GM19372 (cell line): Measurements from ENCODE around the gene PDE8A.
"Not testable (repeated sequence)": the region's sequence is repeated elsewhere in the genome, so short reads cannot be mapped to it uniquely, and the experiment has no call there.

Experiments used
- ATAC-seq: cut with Tn5 transposase; IDR thresholded peaks from one replicate; pipeline ENCODE4 v1.9.1; 2021; ENCODE audit warnings: mild to moderate bottlenecking, low read depth, moderate library complexity; ENCODE audit not compliant: unreplicated experiment

Gene PDE8A

DNA sequence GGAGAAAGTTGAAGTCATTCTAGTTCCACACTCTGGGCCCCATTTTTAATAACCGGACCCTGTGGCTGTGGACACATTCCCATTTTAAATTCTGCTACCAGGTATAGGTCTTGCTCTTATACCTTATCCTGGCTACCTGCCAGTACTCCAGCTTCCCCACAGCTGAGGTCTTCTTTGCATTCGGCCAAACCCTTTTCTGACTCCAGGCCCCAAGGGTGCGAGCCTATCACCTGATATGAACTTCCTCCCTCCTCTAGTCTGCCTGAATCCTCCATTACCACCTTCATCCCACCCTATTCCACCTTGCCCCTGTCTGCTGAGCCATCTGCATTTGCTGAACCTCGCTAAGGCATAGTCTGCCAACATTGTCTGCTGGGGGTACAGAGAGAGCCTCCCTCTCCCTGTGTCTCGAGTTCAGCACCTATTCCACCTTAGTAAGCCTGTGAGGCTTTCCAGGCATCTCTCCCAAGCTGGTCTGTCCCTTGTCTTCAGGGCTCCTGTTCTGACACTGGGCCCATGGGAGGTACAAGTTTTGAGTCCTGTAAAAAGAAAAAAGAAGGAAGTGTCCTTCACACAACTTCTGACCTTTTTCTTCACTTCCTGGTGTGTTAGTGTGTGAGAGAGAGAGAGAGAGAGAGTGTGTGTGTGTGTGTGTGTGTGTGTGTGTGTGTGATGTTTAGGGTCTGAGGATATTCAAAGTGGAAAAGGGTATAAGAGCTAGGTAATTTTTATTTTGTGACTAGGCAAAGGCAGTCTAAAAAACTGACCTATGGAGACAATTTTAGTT is 27.0 kb downstream of the PDE8A start:
- no peak for ATAC-seq

DNA sequence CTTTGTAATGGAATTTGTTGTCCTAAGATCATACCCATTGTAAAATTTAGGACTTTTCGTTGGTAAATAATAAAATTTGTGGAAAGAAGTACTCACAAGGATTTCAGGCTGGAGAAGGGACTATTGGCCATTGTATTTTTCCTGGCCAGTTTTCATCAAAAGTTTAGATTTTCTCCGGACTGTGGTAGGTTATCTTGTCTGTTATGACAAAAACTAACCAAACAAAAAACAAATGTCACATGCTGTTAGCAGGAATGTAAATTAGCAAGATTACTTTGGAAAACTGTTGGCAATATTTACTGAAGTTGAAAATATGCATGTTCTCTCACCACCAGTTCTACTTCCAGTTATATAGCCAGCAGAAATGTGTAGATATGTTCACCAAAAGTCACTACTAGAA is 27.8 kb downstream of the PDE8A start:
- ATAC-seq = no peak

DNA sequence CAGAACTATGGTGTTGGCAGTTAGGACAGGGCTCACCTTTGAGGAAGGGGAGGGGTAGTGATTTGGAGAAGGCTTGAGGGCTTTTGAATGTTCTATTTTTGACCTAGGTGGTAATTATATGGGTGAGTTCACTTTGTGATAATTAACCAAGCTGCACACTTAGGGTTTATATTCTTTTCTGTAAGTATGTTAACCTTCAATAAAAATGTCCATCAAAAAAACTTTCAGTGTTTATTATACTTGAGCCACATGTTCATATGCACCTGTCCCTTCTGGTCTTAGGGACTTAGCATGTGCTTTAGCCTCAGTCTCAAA is 28.4 kb downstream of the PDE8A start:
- ATAC-seq = no peak

DNA sequence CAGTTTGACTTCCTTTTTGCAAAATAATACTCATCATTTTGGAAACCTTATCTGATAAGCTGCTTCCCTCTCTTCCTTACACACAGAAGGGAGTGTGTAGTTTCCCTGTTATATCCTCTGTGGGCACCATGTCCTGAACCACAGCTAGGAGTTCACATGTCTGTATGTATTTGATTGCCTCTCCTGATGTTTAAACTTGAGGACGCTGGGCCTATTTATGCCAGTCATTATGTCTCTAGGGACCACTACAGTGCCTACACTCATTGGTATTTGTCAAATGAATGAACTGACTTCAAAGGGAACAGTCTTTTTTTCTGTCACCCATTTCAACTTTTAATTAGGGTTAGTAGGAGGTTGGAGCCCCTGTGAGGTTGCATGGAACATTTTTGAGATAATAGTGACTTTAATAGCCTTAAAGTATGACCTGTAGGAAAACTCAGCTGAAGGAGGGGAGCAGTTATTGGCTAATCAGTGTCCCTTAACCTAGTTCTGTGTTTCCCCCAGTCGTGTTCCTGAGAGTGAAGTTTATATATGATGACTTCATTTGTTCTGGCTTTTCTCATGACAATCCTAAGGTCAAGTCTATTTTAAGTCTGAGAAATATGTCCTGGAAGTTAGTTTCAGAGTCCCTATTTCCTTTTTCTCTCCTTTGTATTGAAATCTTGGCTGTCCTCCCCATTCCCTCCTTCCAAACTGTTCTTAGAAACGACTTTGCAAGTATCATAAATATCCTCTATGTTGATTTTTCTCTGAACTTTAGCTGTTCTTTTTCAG is 28.9 kb downstream of the PDE8A start:
- no peak for ATAC-seq

DNA sequence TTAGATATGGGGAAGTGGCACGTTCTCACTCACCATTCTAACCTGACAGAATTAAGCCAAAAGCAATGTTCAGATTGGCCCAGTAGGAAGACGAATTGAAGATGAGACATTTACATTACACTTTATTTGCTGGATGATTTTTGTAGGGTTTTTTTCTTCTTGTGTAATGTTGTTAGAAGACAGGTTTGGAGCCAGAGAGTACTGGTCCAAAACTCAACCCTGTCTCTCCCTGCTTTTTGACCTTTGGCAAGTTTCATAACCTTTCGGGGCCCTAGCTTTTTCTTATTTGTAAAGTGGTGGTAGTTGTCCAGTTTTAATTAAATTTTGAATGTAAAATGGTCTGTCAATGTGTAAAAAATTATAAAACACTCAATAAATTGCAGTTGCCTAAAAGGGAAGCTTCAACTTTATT is 29.5 kb downstream of the PDE8A start:
- no peak for ATAC-seq

DNA sequence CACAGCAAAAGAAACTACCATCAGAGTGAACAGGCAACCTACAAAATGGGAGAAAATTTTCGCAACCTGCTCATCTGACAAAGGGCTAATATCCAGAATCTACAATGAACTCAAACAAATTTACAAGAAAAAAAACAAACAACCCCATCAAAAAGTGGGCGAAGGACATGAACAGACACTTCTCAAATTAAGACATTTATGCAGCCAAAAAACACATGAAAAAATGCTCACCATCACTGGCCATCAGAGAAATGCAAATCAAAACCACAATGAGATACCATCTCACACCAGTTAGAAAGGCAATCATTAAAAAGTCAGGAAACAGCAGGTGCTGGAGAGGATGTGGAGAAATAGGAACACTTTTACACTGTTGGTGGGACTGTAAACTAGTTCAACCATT is 30.1 kb downstream of the PDE8A start:
- ATAC-seq = not testable (repeated sequence)

DNA sequence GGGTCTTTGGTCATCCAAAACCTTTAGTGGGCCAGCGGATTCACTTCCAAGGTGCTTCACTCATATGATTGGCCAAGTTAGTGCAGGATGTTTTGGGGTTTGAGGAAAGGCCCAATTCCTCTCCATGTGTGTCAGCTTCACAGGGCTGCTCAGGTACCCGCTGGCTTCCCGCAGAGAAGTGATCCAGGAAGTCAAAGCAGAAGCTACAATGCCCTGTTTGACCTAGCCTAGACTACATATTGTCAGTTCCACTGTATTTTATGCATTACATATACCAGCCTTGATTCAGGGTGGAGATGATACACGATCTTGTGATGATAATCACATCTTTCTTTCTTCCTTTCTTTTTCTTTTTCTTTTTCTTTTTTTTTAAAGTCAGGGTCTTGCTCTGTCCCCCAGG is 32.1 kb downstream of the PDE8A start:
- ATAC-seq = no peak

DNA sequence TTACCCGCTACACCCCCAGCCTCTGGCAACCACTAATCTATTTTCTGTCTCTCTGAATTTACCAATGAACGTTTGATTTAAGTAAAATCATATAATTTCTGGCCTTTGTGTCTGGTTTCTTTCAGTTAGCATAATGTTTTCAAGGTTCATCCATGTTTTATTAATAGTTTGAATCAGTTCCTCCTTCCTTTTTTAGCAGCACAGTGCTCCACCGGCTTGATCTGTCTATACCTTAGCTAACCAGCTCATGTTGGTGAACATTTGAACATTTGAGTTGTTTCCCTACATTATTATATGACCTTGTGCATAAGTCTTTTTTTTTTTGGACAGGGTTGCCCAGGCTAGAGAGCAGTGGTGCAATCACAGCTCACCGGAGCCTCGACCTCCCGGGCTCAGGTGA is 33.3 kb downstream of the PDE8A start:
- ATAC-seq = no peak

DNA sequence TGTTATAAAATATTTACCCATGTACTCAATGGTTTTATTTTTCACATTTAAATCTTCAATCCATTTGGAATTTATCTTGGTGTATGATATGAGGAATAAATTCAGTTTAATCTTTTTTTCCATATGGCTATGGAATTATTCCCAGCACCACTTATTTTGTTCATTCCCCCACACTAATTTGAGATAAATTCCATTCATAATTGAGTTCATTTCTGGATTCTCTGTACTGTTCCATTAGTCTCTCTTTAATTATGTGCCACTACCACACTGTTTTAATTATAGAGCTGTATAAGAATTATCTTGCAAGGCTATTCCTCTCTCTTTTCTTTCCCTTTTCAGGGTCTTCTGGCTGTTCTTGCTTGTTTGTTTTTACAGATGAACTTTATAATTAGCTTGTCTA is 34.6 kb downstream of the PDE8A start:
- no peak for ATAC-seq

DNA sequence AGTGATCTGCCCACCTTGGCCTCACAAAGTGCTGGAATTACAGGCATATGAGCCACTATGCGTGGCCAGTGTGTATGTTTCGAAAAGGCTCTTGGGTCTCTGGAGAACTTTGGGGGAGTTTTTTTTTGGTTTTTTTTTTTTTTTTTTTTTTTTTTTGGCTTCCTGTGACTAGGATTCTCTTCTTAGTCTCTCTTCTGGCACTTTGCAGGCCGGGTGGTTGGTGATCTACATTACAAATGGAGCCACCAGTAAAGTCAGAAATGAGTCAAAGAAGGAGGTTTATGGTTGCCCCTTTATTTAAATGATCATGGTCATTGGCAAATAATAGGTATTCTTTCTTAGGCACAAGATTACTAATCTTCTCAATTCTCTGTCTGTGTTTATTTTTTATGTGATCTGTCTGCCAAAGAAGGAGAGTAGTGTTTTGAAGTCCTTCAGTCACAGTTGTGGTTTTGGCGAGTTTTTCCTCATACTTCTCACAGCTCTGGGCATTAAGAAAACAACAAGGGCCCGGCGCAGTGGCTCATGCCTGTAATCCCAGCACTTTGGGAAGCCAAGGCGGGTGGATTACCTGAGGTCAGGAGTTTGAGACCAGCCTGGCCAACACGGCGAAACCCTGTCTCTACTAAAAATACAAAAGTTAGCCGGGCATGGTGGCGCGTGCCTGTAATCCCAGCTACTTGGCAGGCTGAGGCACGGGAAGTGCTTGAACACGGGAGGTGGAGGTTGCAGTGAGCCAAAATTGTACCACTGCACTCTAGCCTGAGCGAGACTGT is 38.3 kb downstream of the PDE8A start:
- ATAC-seq = no peak

DNA sequence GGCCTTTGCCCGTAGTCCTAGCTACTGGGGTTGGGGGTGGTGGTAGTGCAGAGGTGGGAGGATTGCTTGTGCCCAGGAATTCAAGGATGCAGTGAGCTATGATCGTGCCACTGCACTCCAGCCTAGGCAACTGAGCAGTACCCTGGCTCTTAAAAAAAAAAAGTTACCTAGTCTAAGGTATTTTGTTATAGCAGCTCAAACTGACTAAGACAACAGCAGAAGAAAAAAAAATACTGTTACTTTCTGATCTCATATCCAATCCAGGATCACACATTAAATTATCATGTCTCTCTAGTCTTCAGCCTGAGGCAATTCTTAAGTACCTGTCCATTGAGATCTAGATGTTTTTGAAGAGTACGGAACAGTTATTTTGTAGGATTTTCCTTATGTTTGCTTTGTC is 39.8 kb downstream of the PDE8A start:
- no peak for ATAC-seq

DNA sequence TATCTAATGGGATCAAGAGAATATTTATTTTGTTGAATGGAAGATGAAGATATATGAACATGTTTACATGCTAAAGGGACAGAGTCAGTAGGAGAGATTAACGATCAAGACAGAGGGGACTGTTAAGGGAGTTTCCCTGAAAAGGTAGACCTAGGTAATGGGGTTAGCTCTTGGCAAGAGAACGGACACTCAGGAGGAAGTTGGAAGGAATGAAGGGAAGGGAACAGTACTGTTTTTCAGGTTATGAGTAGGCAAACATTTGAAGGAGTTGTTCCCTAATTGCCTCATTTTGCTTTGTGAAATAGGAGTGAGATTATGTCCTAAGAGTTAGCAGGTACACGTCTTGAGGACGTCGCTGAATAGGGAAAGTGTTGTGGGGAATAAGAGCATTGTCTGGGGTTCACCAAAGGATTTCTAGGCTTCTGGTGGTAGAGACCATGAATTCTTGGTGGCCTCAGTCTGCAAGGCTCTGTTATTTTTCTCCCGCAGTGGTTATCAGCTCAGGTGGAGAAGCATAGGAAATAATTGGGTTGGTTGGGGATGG is 41.3 kb downstream of the PDE8A start:
- ATAC-seq = no peak

DNA sequence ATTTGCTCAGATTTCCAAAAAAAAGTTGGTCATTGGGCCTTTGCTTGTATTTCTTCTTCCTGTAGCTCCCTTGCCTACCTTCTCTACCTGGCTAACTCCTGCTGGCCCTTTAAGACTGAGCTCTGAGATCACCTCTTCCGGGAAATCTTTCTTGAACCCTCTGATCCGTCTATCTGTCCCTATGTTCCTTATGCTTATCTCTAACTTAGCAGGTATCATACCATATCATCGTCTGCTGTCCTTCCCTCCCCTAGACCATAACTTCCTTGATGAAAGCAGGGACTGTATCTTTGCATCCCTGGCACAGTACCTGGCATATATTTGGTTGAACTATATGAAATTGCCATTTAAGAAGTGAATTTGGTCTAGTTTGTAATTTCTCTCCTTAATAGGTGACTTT is 42.3 kb downstream of the PDE8A start:
- no peak for ATAC-seq

DNA sequence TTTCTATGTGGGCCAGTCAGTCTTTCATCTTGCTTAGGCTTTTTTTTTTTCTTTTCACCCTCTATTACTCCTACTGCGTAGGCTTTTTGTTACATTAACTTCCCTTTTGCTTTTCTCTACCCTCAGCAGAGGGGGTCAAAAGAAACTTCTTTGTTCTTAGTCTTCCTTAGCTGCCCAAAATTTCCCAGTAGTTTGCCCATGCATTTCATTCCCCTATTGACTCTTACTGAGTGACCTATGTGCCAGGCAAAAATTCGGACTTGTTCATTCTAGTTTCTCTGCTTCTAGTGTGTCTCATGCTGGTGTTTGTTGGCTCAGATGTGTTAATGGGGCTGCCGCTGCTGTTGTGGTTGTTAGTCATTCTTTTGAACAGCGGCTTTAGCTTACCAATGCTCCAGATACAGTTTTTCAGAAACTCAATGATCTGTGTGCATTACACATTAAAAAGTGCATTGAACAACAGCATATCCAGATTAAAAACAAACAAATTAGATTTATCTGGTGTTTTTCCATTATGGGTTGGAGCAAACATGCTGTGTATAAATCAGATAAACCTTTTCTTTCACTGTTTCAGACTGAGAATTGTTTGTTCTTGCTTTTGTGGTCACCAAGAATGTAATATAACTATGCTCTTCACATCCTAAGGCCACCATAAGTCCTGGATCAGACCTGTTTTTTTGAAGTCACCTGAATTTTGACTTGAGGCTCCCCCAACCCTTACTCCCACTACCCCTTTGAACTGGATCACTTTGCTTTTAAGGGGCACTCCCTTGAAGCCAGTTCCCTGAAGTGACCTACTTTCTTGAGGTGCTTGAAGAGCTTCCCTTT is 43.1 kb downstream of the PDE8A start:
- no peak for ATAC-seq

DNA sequence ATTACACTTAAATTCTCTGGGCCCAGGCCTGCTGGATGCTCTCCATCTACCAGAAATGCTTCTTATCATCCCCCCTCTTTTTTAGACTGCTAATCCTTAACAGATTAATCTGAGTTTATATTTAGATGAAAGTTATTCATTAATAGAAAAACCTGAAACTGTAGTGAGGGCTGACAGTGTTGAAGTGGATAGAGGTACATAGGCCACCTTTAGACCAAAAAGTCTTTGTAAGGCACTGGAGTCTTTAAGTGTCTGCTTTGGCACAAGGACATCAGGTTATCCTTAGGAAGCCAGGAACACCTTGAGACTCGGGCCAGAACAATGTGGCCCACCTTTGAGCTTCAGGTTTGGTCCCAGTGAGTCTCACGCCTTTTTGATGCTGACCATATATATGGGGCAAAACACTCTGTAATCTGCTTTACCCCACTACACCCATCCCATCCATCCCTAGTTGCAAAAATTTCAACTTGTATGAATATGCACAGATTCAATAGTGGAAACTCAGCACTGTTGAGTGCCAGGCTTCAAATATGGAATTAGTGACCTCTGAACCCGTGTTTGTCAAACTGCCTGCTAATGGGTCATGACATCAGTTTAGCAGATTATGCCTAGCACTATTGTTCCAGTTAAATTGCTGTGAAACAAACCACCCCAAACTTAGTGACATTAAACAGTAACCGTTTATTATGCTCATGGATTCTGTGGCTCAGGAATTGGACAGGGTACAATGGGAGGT is 44.0 kb downstream of the PDE8A start:
- ATAC-seq = no peak

DNA sequence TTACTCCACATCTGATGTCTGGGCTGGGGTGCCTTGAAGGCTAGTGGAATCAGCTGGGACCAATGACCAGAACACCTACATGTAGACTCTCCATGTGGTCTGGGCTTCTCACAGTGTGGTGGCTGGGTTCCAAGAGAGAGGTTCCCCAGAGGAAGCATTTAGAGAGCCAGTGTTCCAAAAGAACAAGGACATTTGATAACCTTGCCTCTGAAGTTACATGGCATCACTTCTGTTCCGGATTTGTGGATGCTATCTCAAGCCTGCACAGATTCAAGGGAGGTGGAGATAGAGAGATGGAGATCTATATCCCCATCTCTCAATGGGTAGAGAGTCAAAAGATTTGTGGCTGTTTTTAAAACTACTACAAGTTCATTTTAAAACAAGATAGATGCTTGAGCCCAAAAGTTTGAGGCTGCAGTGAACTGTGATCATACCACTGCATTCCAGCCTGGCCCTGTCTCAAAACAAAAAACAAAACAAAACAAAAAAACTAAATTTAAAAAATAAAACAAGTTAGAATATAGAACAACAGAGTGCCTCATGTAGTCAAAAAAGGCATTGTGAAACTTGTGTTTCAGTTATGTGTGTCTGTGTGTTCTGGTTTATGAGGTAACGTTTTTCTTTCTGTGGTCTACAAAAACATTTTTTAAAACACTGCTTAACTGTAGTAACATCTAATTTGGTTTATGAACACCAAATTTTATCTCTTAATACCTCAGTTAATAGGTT is 44.8 kb downstream of the PDE8A start:
- ATAC-seq = no peak

DNA sequence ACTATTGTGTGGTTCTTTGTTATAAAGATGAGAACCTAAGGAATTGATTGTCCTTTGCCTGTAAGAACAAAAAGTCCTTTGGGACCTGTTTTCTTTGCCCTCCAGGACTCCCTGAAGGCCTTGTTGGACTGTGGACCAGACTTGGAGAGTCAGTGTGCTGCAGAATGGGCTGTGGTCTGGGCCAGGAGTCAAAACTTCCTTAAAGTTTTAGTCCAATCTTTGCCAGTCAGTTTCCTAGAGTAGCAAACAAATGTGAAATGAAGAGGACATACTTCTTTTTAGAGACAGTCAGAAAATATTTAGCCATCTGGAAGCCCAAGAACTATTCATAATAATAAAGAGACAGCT is 45.4 kb downstream of the PDE8A start:
- ATAC-seq = no peak

DNA sequence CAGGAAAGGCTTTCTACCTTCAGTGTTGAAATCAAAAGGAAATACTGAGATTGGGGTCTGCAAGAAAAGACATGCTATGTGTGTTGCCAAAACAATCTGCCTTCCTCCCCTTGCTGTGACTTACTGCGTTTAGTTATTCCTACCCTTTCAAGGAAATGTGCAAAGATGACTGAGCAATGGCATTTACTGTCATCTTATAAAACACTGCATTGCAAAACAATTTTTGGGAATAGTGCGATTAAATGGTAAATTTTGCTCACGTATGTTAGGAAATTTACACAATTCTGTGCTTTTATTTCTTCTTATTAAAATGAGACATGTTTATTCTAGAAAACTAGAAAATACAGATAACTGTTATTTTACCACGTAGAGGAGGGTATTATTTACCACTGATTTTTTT is 45.8 kb downstream of the PDE8A start:
- ATAC-seq = no peak

DNA sequence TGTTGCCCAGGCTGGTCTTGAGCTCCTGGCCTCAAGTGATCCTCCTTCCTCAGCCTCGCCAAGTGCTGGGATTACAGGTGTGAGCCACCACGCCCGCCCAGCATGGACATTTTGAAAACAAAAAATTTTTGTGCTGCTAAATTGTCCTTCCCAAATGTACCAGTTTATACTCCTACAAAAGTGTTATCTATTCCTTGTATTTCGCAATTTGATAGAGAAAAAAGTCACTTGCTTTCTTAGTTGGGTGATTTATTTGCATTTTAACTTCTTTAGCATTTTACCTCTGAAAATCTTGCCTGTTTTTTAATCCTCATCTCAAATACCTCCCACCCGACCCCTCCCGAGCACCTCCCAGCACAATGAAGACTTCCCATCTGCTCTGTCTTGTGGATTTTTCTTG is 46.8 kb downstream of the PDE8A start:
- ATAC-seq = no peak
